Heart left ventricle (tissue), 16 donors: ENCODE measurements around the gene TMBIM6. TPM values are rescaled to one million over a fixed set of nuclear protein-coding genes. Genes with fewer than 3 reads are reported as not detected.

Source experiments
- ATAC-seq, 4 donors: fragments of 200-7000 bp; cut with Tn5 transposase; one replicate each; pipeline ENCODE4 v1.9.1; 2020 to 2022; ENCODE audit warnings: moderate library complexity in 4 of 4, mild to moderate bottlenecking in 3 of 4, moderate number of reproducible peaks in 1 of 4
- DNase-seq, 5 donors: peaks; one replicate each; pipeline ENCODE4 v3.0.0-alpha.2; 2020
- H3K27ac ChIP-seq, 12 donors: fragments of 200-600 bp; sonication (generic) in 4 of 12; one replicate each; pipeline versions ENCODE4 v1.5.0 to v1.8.0; 2016 to 2022; ENCODE audit warnings: mild to moderate bottlenecking in 2 of 12
- H3K27me3 ChIP-seq, 9 donors: fragments of 200-600 bp; sonication (generic) in 2 of 9; one replicate each; pipeline versions ENCODE4 v1.5.1 to v1.8.0; 2016 to 2022; ENCODE audit warnings: mild to moderate bottlenecking in 3 of 9
- H3K36me3 ChIP-seq, 9 donors: fragments of 200-600 bp; sonication (generic) in 2 of 9; one replicate each; pipeline versions ENCODE4 v1.5.0 to v1.8.0; 2018 to 2022; ENCODE audit warnings: mild to moderate bottlenecking in 2 of 9
- H3K4me1 ChIP-seq, 12 donors: fragments of 200-600 bp; sonication (generic) in 4 of 12; one replicate each; pipeline versions ENCODE4 v1.5.0 to v1.8.0; 2016 to 2022; ENCODE audit warnings: mild to moderate bottlenecking in 3 of 12
- H3K4me3 ChIP-seq, 12 donors: fragments of 200-600 bp; sonication (generic) in 4 of 12; one replicate each; pipeline versions ENCODE4 v1.5.0 to v1.8.0; 2017 to 2022; ENCODE audit warnings: mild to moderate bottlenecking in 9 of 12, moderate library complexity in 4 of 12
- H3K9me3 ChIP-seq, 12 donors: fragments of 200-600 bp; sonication (generic) in 4 of 12; one replicate each; pipeline versions ENCODE4 v1.5.0 to v1.8.0; 2016 to 2022; ENCODE audit warnings: mild to moderate bottlenecking in 1 of 12
- CTCF ChIP-seq, 12 donors: fragments of 200-600 bp; sonication (generic) in 4 of 12; IDR thresholded peaks; one replicate each; pipeline versions ENCODE4 v1.5.0 to v1.8.0; 2018 to 2022; ENCODE audit warnings: antibody characterized with exemption in 12 of 12, mild to moderate bottlenecking in 5 of 12
- POLR2A ChIP-seq, 2 donors: fragments of 450-650 bp; IDR thresholded peaks; one replicate each; pipeline ENCODE4 v1.6.1; 2017; ENCODE audit warnings: antibody characterized with exemption in 2 of 2, mild to moderate bottlenecking in 2 of 2, moderate library complexity in 2 of 2
- WGBS, 4 donors: extraction: QIAGEN DNeasy Blood & Tissue Kit in 2 of 4; methylation state at CpG; one replicate each; pipeline versions ENCODE4 v1.1.5 to v1.1.7; 2013 to 2018; 5-methylcytosine and 5-hydroxymethylcytosine counted together
- intact Hi-C, 10 donors: fragments of 100-400 bp; cut with DNase I; formaldehyde crosslinking; loops; one replicate each; pipeline versions ENCODE4 v1.11.1 to v1.14.2; 2022
- polyA plus RNA-seq, 2 donors: library from polyadenylated mRNA; stranded (reverse); fragments of 200-250 nt; gene quantifications; one replicate each; pipeline ENCODE4 v1.2.3, GENCODE V29; 2013
- total RNA-seq, 9 donors: library from RNA; depleted of rRNA in 2 of 9; stranded (reverse); fragments of >200 nt in 2 of 9; fragmentation: NEBNext Ultra II Directional in 3 of 9; extraction: Animal tissue kit (Norgen Biotek cat#: 25700) in 3 of 9; gene quantifications; one replicate each; pipeline versions ENCODE4 v1.1.0 to v1.2.4, GENCODE V29; 2016 to 2023
- donor health status: ischemic (EF 13 %, LVEDD 7.1; RV severe dilation, severe dysfunction).
- donor health status: healthy with polysubstance abuse.
- donor health status: DM: no; HTN: yes; CAD: no.
- donor health status: DM: no; HTN: no; CAD: no.
- donor health status: ischemic (EF 25% LVEDD 6.9; RV normal size, moderate dysfunction).
- donor health status: ischemic (EF 25% LVEDD 5.7; RV mildly dilated, moderate dysfunction).
- donor health status: healthy.
- donor health status: DM: yes; HTN: yes; CAD: no.
- donor health status: ischemic (EF 35%, LVEDD 5.7; RV mildly dilated, moderate dysfunction).
- donor health status: nonischemic (EF 11% LVEDD 7.7; RV severe dilation, severe dysfunction).
- donor health status: DM: yes; HTN: yes; CAD: no.
- donor health status: PGD.
- donor health status: ischemic (EF 29% LVEDD 5.4; RV normal size, mild dysfunction).
- donor health status: nonischemic (EF 23%, LVEDD 6.1; RV moderate dilation, normal function).

The TMBIM6 gene
- total and polyA plus RNA-seq, 11 donors, result 105 to 376 (median 252) TPM

- H3K36me3 ChIP-seq, result peaks cover 0 to 5% (median 0%) of the 10 kb centered on the region in 9 donors
- peak overlapping the region in 1 of 12 donors; percentile 20 for H3K4me3 ChIP-seq
- no peaks in the 10 kb centered on the region for H3K9me3 ChIP-seq
- H3K27ac ChIP-seq, result peak overlapping the region in 8 of 12 donors; percentile 14 to 98 (median 44)
- ATAC-seq, result no peak
- TF ChIP-seq POLR2A (IDR thresholded peaks at IDR 0.05) (no peak), CTCF (IDR thresholded peaks at IDR 0.05) (no peak)
- H3K4me1 ChIP-seq, result peaks cover 3 to 79% (median 63%) of the 10 kb centered on the region in 12 donors
- no peaks in the 10 kb centered on the region for H3K27me3 ChIP-seq
- no peak for DNase-seq
- intact Hi-C loops, result loop anchor here in 2 of 10 donors (1.0 to 5.0 kb wide), 2 partner anchors 29 to 35 kb away; no protein-coding TSS in a partner anchor
These were observed 38.6 kb upstream of the TMBIM6 start for GRCh38 chr12:49702676-49703215.

- peak overlapping the region in 9 of 12 donors; percentile 20 to 98 (median 49) for H3K27ac ChIP-seq
- no peaks in the 10 kb centered on the region for H3K9me3 ChIP-seq
- peak overlapping the region in 1 of 12 donors; percentile 13 for H3K4me3 ChIP-seq
- TF ChIP-seq POLR2A (IDR thresholded peaks at IDR 0.05) (no peak), CTCF (IDR thresholded peaks at IDR 0.05) (no peak)
- peaks cover 3 to 73% (median 57%) of the 10 kb centered on the region in 12 donors for H3K4me1 ChIP-seq
- DNase-seq (peak in 2 of 5 donors; percentile 15 to 28), ATAC-seq (no peak)
- H3K36me3 ChIP-seq, result peaks cover 0 to 5% (median 0%) of the 10 kb centered on the region in 9 donors
- WGBS, 4 donors, result 64 to 81% (median 73%) methylated on average over 3 of the region's 3 CpGs
- H3K27me3 ChIP-seq, result no peaks in the 10 kb centered on the region
- intact Hi-C loops, result loop anchor here in 1 of 10 donors (5.0 kb wide), 1 partner anchor 36 kb away; no protein-coding TSS in a partner anchor
These were observed 37.7 kb upstream of the TMBIM6 start for GRCh38 chr12:49703647-49704137.

GRCh38 chr12:49705479-49706134, 35.8 kb upstream of the TMBIM6 start:
- H3K27ac ChIP-seq, result peak overlapping the region; percentile 89 to 99 (median 97)
- intact Hi-C loops, result loop anchor here in 8 of 10 donors (1.0 to 5.0 kb wide), 6 partner anchors 31 to 348 kb away; no protein-coding TSS in a partner anchor
- peaks cover 0 to 5% (median 0%) of the 10 kb centered on the region in 9 donors for H3K27me3 ChIP-seq
- H3K9me3 ChIP-seq, result no peaks in the 10 kb centered on the region
- no peak for TF ChIP-seq CTCF (IDR thresholded peaks at IDR 0.05)
- TF ChIP-seq POLR2A (IDR thresholded peaks at IDR 0.05), result no peak
- ATAC-seq (peak in 2 of 4 donors; percentile 48 to 49), DNase-seq (peak; percentile 33 to 75 (median 47))
- WGBS, 4 donors, result 35 to 51% (median 38%) methylated on average over 6 to 10 of the region's 10 CpGs
- H3K36me3 ChIP-seq, result no peaks in the 10 kb centered on the region
- H3K4me3 ChIP-seq, result peak overlapping the region; percentile 69 to 97 (median 86)
- H3K4me1 ChIP-seq, result peaks cover 0 to 57% (median 42%) of the 10 kb centered on the region in 12 donors
